ENCODE measurements around the gene DENND2A.
"Not testable (repeated sequence)": the region's sequence is repeated elsewhere in the genome, so short reads cannot be mapped to it uniquely, and the experiment has no call there.

The DENND2A gene

DNA sequence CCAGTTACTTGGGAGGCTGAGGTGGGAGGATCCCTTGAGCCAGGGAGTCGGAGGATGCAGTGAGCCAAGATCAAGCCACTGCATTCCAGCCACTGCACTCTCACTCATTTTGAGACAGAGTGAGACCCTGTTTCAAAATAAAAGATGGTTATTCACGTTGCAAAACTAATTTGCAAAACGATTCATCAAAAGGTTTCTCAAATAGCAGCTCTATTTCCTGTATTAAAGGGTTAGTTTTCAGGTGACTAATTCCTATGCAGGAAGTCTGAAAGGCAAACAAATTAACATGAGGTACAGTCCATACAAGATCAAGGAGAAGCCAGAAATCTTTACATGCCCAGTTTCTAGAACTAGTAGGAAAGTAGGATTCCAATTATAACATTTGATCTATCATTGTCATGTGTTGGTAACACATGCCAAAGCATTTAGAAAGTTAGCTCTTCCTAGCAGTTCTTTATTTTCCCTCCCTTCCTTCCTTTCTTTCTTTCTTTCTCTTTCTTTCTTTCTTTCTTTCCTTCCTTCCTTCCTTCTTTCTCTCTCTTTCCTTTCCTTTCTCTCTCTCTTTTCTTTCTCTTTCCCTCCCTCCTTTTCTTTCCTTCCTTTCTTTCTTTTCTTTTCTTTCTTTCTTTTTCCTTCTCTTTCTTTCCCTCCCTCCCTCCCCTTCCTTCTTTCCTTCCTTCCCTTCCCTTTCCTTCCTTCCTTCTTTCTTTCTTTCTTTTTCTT, 49.3 kb downstream of the DENND2A start:
- FAIRE-seq, result no peak
- no peak for DNase-seq (ENCODE audit: low spot score)

- DNase-seq (ENCODE audit: low spot score) (no peak), FAIRE-seq (no peak)
Measured at GRCh38 chr7:140587243-140587642, 53.4 kb downstream of the DENND2A start.

GRCh38 chr7:140586516-140586915, 54.1 kb downstream of the DENND2A start:
- no peak for FAIRE-seq
- no peak for DNase-seq (ENCODE audit: low spot score)

- DNase-seq (ENCODE audit: low spot score) (no peak), FAIRE-seq (no peak)
Measured at GRCh38 chr7:140585333-140585732, 55.3 kb downstream of the DENND2A start.

DNA sequence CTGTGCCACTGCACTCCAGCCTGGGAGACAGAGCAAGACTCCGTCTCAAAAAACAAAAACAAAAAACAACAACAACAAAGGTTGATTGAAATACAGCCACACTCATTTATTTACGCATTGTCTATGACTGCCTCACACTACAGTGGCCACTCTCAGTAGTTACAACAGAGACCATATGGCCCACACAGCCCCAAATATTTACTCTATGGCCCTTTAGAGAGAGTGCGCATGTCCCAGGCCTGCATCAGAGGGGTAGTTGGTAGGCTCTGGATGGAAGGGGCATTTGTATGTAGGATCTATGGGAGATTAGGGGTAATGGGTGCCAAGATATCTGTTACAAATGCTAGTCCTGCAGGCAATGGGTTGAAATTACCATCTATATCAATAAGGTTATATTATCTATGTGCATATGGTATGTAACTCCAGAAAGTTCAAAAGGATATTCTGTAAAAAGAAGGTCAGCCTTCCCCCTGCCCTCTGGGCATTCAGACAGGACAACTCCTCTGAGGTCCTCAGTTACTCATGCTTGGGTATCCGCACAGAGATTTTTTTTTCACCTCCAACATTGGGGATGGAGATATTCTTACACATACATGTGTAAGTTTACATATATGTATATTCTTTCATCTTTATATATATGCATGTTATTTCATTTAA, 56.3 kb downstream of the DENND2A start:
- FAIRE-seq, result no peak
- no peak for DNase-seq (ENCODE audit: low spot score)

GRCh38 chr7:140581411-140581810, 59.2 kb downstream of the DENND2A start:
- DNase-seq (ENCODE audit: low spot score) (no peak), FAIRE-seq (no peak)

DNA sequence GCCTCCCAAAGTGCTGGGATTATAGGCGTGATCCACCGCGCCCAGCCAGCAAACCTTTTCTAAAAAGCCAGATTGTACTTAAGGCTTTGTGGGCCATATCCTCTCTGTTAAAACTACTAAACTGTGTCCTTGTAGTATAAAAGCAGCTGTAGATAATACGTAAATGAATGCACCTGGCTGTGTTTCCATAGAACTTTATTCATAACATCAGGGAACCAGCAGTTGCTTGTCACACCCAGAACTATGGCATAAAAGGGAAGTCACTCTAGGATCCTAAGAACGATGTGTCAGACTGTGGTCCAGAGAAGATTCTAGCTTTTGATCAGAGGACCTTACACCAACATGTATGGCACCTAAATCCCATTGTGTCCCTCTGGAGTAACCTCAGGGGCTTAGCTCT, 63.0 kb downstream of the DENND2A start:
- FAIRE-seq (no peak), DNase-seq (ENCODE audit: low spot score) (no peak)

- no peak for DNase-seq (ENCODE audit: low spot score)
Measured at GRCh38 chr7:140576589-140576988, 64.0 kb downstream of the DENND2A start.

GRCh38 chr7:140571538-140572122, 69.0 kb downstream of the DENND2A start:
- DNase-seq (ENCODE audit: low spot score) (no peak), FAIRE-seq (no peak)

More at GRCh38 chr7:140576589-140576988, 64.0 kb downstream of the DENND2A start:
- no peak for FAIRE-seq

DNA sequence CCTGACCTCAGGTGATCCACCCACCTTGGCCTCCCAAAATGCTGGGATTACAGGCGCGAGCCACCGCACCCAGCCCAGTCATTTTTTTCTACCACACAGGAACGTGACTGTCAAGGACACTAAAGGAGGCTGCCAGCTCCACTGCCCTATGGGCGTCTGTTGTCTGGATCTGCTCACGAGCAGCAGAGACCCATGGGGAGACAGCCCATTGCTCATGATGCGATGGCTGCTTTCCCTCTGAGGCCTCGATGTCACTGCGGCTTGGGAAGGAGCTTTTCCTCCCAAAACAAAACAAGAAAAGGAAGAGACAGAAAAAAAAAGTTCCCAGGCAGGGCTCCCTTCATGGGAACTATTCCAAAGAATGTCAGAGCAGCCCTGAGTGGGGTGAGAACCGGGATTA, 70.5 kb downstream of the DENND2A start:
- no peak for DNase-seq (ENCODE audit: low spot score)
- FAIRE-seq, result no peak

- FAIRE-seq (no peak), DNase-seq (ENCODE audit: low spot score) (no peak)
Measured at GRCh38 chr7:140568021-140568813, 72.4 kb downstream of the DENND2A start.

GRCh38 chr7:140566186-140566585, 74.4 kb downstream of the DENND2A start:
- DNase-seq (ENCODE audit: low spot score), result peak; percentile 70
- peak; percentile 71 for FAIRE-seq

GRCh38 chr7:140565761-140566160, 74.9 kb downstream of the DENND2A start:
- not testable (repeated sequence) for DNase-seq (ENCODE audit: low spot score); FAIRE-seq

GRCh38 chr7:140564643-140565042, 76.0 kb downstream of the DENND2A start:
- FAIRE-seq (peak; percentile 93), DNase-seq (ENCODE audit: low spot score) (peak; percentile 85)

DNA sequence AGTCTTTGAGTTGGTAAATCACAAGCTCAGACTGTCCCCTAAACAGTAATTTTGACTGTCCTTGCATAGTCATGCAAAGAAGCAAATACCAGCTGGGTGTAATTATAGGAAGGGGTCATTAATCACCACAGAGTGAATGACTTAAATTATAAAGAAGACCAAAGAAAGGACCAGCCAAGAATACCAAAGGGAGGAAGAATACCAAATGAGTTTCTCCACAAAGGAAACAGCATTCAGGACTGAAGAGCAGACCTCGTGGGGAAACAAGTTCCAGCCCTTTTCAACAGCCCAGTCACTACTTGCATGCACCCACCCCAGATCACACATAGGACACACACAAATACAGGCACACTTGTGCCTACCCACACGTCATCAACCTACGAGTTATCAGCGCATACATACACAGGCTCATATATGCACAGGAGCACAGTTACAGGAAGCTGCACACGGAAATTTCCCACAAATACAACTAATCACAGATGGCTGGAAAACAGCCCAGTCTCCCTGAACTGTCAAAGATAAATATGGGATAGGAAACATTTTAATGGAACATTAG, 77.6 kb downstream of the DENND2A start:
- FAIRE-seq (no peak), DNase-seq (ENCODE audit: low spot score) (no peak)

GRCh38 chr7:140559410-140559809, 81.2 kb downstream of the DENND2A start:
- FAIRE-seq (no peak), DNase-seq (ENCODE audit: low spot score) (no peak)

- DNase-seq (ENCODE audit: low spot score) (no peak), FAIRE-seq (no peak)
Measured at GRCh38 chr7:140557809-140558518, 82.6 kb downstream of the DENND2A start.

- DNase-seq (ENCODE audit: low spot score) (no peak), FAIRE-seq (no peak)
Measured at GRCh38 chr7:140557069-140557468, 83.5 kb downstream of the DENND2A start.

DNA sequence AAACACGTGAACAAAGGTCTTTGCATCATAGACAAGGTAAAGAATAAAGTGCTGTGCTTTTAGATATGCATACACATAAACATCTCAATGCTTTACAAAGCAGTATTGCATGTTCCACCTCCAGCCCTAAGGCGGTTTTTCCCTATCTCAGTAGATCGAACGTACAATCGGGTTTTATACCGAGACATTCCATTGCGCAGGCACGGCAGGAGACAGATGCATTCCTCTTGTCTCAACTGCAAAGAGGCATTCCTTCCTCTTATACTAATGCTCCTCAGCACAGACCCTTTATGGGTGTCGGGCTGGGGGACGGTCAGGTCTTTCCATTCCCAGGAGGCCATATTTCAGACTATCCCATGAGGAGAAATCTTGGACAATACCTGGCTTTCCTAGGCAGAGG, 87.4 kb downstream of the DENND2A start:
- FAIRE-seq; DNase-seq (ENCODE audit: low spot score): not testable (repeated sequence)

GRCh38 chr7:140552240-140552679, 88.4 kb downstream of the DENND2A start:
- FAIRE-seq (no peak), DNase-seq (ENCODE audit: low spot score) (no peak)

Measured in RCC 7860 (cell line).